ENCODE results near the gene POLA2. TPM values are rescaled to one million over a fixed set of nuclear protein-coding genes. Genes with fewer than 3 reads are reported as not detected.

The POLA2 gene, protein sequence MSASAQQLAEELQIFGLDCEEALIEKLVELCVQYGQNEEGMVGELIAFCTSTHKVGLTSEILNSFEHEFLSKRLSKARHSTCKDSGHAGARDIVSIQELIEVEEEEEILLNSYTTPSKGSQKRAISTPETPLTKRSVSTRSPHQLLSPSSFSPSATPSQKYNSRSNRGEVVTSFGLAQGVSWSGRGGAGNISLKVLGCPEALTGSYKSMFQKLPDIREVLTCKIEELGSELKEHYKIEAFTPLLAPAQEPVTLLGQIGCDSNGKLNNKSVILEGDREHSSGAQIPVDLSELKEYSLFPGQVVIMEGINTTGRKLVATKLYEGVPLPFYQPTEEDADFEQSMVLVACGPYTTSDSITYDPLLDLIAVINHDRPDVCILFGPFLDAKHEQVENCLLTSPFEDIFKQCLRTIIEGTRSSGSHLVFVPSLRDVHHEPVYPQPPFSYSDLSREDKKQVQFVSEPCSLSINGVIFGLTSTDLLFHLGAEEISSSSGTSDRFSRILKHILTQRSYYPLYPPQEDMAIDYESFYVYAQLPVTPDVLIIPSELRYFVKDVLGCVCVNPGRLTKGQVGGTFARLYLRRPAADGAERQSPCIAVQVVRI
- total RNA-seq = 19.5 and 21.0 TPM in 2 replicates

DNA sequence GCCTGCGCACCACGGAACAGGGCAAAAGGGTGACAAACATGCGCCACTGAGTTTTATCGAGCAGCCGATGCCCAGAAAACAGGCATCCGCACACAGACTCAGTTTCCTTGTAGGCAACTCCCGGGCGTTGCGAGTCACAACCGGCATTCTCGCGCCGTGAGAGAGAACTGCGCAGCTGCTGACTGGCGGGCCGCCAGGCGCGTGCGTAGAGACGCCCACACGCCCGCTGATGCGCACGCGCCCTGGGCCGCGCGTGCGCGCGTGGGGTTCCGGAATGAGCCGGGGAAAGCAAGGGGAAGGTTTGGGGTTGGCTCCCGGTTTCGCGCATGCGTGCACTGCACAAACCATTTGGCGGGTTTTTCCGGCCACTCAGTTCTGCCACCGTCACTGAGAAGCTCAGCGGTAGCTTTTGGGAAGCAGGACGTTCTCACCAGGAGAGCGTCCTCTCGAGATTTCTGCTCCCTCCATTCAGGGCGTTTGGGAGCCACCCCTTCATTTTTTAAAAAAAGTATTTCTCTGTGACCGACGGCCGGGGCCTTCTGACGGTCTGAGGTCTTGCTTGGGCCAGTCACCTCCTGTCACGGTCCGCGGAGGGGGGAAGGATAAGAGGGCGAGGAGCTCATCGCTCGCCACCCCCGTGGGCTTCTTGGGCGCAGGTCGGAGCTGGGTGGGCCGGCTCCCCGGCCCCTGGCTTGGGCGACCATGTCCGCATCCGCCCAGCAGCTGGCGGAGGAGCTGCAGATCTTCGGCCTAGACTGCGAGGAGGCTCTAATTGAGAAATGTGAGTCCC is at the start of gene POLA2:
POLA2 (plus strand) TSS at position 372 of the 790 bp plus-strand sequence; CDS start at position 703, 331 bp downstream.

DNA sequence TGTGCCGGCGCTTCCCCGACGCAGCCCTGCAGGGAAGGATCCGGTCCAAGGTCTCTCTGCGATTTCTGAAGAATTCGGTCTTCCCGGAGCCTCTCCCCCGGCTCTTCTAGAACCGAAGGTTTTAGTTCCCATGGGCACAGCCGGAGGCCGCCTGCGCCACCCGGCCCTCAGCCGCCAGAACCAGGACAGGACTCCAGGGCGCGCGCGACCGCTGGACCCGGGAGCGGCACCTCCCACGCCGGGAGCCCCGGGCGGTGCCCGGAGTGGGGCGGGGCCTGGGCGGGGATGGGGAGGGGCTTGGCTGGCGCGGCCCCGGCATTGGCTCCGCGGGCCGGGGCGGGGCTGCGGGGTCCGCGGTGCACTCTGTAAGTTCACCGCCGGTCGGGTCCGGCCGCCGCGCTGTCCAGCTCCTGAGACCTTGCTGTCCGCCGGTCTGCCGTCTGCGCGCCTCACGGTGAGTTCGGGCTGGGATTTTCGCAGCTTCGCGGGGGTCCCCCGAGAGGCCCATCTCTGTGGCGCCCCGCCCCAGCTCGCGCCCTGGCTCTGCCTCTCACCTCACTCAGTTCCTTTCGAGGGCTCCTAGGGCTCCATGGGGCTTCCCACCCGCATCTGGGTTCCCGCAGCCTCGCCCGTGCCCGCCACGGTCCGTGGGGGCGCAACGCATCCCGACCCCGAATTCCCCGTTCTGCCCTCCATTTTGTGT is 52.9 kb downstream of the POLA2 start, which contains the start of gene CDC42EP2:
CDC42EP2 (plus strand) TSS at position 366 of the 703 bp plus-strand sequence. CDS start 6,033 bp downstream, outside the sequence.

Other genes starting within 250 kb of the POLA2 start
- 128 and 169 TPM in 2 replicates for gene ARL2, start 247.8 kb upstream of the POLA2 start, total RNA-seq
- 16.3 and 19.0 TPM in 2 replicates for gene SNX15, start 234.5 kb upstream of the POLA2 start, total RNA-seq
- 19.5 and 34.0 TPM in 2 replicates for gene SAC3D1, start 220.8 kb upstream of the POLA2 start, total RNA-seq
- gene NAALADL1, start 203.4 kb upstream of the POLA2 start, total RNA-seq = 71.2 and 99.7 TPM in 2 replicates
- 13.5 and 16.4 TPM in 2 replicates for gene CDCA5, start 177.9 kb upstream of the POLA2 start, total RNA-seq
- gene ZFPL1, start 177.7 kb upstream of the POLA2 start, total RNA-seq = 65.7 and 86.8 TPM in 2 replicates
- gene VPS51, start 165.7 kb upstream of the POLA2 start, total RNA-seq = 189 and 192 TPM in 2 replicates
- 33.7 and 63.1 TPM in 2 replicates for gene TM7SF2, start 150.1 kb upstream of the POLA2 start, total RNA-seq
- 14.4 and 14.9 TPM in 2 replicates for gene ZNHIT2, start 144.3 kb upstream of the POLA2 start, total RNA-seq
- gene FAU, start 139.8 kb upstream of the POLA2 start, total RNA-seq = 391 and 430 TPM in 2 replicates
- 95.3 and 98.3 TPM in 2 replicates for gene MRPL49, start 139.6 kb upstream of the POLA2 start, total RNA-seq
- 23.2 and 26.5 TPM in 2 replicates for gene SYVN1, start 127.4 kb upstream of the POLA2 start, total RNA-seq
- not detected in 2 replicates for gene SPDYC, start 91.7 kb upstream of the POLA2 start, total RNA-seq
- 216 and 233 TPM in 2 replicates for gene CAPN1, start 80.0 kb upstream of the POLA2 start, total RNA-seq
- 32.4 and 33.4 TPM in 2 replicates for gene CDC42EP2, start 52.9 kb downstream of the POLA2 start, total RNA-seq
- 42.2 and 51.0 TPM in 2 replicates for gene DPF2, start 71.9 kb downstream of the POLA2 start, total RNA-seq
- gene TIGD3, start 92.8 kb downstream of the POLA2 start, total RNA-seq = not detected in 2 replicates
- under 0.01 and 1.1 TPM in 2 replicates for gene SLC25A45, start 120.7 kb downstream of the POLA2 start, total RNA-seq
- gene FRMD8, start 124.7 kb downstream of the POLA2 start, total RNA-seq = 22.9 and 32.3 TPM in 2 replicates
- 9.2 and 10.8 TPM in 2 replicates for gene NEAT1, start 160.8 kb downstream of the POLA2 start, total RNA-seq
- 582 and 817 TPM in 2 replicates for gene MALAT1, start 237.1 kb downstream of the POLA2 start, total RNA-seq